HCEC 1CT (cell line): ENCODE results near the gene ALDH1A1.
"Not testable (repeated sequence)": the region's sequence is repeated elsewhere in the genome, so short reads cannot be mapped to it uniquely, and the experiment has no call there.

Experiments
- DNase-seq: peaks from one replicate; pipeline ENCODE4 v3.0.0-alpha.2; 2017

ALDH1A1 gene

GRCh38 chr9:72978744-72979143, 25.9 kb upstream of the ALDH1A1 start:
- peak; percentile 45 for DNase-seq

- DNase-seq = no peak
Observed at GRCh38 chr9:72977670-72978069, 24.8 kb upstream of the ALDH1A1 start.

- DNase-seq = no peak
Observed at GRCh38 chr9:72974501-72974900, 21.6 kb upstream of the ALDH1A1 start.

GRCh38 chr9:72972636-72973035, 19.8 kb upstream of the ALDH1A1 start:
- no peak for DNase-seq

- no peak for DNase-seq
Observed at GRCh38 chr9:72971411-72971810, 18.6 kb upstream of the ALDH1A1 start.

GRCh38 chr9:72960446-72960845, 7.6 kb upstream of the ALDH1A1 start:
- DNase-seq = no peak

DNA sequence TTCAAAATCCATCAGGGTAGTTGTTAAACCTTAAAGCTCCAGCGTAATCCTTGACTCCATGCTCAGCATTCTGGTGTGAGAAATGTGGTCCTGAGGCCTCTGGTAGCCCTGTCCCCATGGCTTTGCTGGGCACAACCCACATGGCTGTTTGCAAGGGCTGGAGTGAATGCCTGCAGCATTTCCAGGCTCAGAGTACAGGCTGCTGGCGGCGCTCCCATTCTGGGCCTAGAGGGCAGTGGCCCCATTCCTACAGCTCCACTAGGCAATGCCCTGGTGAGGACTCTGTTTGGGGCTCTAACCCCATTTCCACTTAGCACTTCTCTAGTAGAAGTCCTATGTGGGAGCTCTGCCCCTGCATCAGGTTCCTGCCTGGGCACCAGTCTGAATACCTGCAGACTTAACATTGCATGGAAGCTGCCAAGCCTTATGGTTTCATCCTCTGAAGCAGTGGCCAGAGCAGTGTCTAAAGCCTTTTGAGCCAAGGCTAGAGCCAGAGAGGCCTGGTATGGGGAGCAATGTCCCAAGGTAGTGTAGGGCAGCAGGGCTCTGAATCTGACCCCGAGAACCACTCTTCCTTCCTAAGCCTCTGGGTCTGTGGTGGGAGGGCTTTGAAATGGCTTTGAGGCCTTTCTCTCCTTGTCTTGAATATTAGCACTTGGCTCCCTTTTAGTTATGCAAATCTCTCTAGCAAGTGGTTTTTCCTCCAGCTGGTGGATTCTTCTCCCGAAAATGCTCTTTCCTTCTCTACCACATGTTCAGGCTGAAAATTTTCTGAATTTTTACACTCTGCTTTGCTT, 5.8 kb upstream of the ALDH1A1 start:
- no peak for DNase-seq

DNA sequence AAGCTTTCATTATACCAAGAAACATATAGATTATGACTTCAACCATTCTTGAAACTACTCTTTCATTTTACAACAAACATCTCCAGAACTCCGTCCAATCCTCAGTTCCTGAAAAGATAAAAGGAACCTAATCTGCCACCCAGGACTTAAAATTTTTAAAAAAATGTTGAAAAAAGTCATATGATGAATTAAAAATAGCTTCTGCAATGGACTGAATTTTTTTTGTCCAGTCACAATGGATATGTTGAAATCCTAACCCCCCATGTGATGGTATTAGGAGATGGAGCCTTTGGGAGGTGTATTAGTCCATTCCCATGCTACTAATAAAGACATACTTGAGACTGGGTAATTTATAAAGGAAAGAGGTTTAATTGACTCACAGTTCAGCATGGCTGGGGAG, 2.7 kb upstream of the ALDH1A1 start:
- no peak for DNase-seq

DNA sequence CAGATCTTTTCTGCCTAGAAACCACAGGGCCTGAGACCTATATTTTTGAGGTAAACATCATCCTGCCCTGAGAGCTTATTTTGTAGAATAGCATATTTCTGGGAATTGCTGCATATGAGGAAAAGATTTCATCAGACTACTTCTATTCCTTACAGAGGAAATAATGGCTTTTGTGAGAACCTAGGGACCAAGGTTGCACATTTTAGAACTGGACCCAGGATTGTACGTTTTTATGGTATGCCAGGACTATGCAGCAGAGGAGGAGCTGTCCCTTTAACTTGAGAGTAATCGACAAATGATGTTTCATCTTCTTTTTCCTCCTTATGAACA, 2.2 kb upstream of the ALDH1A1 start:
- DNase-seq = no peak

DNA sequence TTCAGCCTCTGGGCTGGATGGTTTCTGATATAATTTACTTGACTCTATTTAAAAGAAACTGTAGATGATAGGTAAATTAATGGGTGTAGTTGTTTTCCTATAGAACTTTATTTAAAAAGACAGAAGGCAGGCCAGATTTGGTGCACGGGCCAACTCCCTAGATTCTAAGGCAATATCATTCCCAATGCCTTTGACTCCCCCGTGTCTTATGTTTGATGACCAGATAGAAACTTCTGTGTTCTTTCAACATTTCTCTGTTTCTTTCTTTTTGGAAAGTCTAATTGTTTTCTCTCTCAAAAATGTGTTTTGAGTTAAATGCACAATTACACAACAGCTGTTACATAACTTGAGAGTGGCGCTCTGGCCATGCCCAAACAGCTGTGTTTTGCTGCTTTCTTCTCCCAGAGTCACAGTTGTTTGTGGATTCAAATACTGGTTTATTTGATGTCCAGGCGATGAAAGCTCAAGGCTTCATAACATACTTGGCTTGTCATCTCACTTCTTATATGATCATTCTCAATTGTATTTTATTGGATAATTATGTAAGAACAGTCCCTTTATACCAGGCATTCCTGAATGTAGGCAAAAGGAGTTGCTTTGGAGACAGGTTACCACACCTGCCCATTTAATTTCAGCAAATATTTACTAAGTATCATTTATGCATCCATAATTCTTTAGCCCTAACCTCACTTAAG, 1.7 kb upstream of the ALDH1A1 start:
- no peak for DNase-seq

DNA sequence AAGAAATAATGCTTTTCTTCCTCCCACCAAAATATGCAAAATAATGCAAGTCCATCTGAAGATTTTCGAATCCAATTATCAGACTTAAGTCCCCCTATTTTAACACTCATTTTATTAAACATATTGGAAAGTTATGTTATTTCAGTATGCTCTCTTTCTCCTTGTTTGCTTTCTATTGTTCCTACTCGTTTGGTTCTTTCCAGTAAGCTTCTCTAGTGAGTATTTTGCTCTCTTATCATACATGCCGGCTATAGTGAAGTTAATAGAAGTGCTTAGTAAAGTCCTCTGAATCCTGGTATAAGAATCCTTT, 517 bp downstream of the ALDH1A1 start:
- no peak for DNase-seq

GRCh38 chr9:72951520-72952380, 1.1 kb downstream of the ALDH1A1 start:
- no peak for DNase-seq

GRCh38 chr9:72950875-72951442, 1.9 kb downstream of the ALDH1A1 start:
- DNase-seq = no peak

DNA sequence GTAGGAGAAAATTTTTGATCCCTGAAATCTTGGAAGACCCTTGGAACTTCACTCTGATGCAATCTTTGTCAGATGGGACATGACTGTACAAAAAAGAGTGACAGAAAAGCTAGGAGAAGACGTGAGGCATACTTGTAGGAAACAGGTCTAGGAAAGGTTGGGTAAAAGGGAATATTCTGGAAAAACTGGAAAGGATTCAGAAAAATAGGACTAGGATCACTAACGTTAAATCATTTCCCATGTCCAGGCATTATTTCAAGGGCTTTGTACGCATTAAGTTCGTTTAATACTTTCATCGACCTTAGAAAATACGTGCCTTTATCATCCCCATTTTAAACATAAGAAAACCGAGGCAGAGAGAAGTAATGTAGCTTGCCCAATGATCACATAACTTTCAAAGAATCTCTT, 2.9 kb downstream of the ALDH1A1 start:
- no peak for DNase-seq

DNA sequence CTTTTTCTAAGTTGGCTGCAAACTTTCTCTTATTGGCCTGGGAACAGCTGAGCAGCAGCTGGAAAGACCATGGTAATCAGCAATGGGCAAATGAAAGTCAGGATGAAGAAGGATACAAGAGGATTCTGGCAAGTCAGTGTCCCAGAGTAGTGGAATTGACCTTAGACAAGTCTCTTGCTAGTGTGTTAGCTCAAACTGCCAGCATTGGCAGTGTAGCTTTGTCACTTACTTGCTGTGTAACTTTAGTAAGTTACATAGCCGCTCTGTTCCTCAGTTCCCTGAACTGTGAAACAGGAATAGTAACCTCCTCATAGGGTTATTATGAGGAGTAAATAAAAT, 3.6 kb downstream of the ALDH1A1 start:
- DNase-seq = no peak

DNA sequence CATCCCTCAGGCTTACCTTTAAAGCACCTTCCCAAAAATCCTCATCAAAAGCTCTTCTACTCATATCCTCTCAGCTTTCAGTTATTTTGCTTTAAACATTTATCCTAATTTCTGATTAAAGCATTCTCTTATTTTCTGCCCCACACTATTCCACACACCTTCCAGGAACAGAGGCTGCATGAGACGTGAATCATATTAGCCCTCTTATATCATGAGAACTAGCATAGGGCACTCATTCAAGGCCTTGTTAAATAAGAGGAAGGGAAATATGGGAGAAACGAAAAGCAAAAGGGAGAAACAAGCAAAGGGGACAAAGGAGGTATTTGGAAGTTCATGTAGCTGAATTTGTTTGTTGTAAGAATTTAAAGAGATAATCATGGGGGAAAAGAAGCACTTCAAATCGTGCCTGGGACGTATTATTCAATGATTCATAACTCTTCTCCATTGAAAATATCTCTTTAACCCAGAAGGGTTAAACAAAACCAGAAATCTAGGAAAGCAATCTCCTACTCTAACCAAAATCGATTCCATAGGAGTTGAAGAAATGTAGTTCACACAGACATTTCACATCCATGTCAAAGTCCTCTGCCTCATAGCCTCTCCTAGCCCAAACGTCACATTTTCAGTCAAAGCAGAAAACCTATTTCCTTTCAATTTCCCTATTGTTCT, 4.1 kb downstream of the ALDH1A1 start:
- DNase-seq = no peak

DNA sequence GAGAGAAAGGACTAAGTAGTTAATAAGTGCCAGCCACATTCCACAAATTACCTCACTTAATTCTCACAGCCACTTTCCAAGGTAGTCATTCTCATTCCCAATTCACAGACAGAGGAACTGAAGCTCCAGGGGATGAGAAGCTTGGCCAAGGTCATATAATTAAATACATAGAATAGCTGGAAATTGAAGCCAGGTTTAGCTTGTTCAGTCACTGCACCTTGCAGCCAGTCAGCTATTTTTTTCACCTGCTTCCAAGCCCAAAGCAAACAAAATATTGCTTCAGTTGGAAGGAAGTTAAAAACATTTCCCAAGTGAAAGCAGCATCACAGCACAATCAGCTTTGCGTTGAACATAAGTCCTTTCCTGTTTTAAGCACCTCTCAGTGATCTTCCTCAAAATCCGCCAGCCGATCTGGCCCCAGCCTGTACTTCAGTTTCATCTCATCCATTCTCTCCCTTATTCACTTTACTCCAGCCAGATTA, 4.8 kb downstream of the ALDH1A1 start:
- no peak for DNase-seq

- no peak for DNase-seq
Observed at GRCh38 chr9:72946821-72947220, 6.0 kb downstream of the ALDH1A1 start.

DNA sequence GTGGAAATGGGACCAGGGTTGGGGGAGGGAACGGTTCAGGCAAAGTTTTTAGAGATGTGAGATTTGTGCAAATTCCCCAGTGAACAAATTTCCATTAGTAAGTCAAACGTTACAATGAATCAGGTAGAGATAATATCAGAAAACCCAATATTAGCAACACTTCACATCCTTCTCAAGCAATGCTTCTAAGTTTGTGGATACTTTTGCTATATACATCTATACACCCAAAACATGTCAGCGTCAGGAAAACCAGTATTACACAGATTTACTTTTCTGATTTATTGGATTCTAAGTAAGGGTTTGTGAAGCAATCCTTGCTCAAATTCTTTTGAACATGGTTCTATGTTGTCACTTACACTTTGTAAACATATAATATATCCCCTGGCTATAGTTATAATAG, 6.5 kb downstream of the ALDH1A1 start:
- no peak for DNase-seq

GRCh38 chr9:72945391-72945790, 7.5 kb downstream of the ALDH1A1 start:
- DNase-seq = no peak

DNA sequence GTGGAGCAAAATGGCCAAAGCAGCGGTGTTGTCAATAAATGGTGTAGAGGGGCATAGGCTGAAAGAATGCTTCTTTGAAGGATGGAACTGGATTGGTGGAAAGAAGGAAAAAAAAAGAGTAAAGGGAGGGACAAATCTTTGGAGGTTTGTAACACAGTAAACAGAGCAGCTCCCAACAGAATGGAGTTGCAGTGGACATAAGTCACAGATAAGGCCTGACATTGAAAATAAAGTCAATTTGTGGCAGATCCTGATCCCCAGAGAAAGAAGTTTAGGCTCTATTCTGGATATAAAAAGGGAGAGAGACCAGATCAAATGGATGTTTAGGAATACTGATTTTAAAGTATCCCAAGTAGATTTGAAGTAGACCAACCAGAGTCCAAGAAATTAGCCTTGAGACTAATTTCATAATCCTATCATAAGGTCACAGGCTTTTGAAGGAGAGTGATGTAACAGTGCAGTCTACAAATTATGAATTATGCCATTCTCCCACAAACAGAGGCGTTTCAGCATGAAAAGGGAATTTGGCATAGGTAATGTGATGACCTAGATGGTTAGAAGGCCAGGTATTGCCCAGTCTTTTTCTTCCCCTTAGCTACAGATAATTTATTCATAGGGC, 8.9 kb downstream of the ALDH1A1 start:
- no peak for DNase-seq

GRCh38 chr9:72942451-72942850, 10.4 kb downstream of the ALDH1A1 start:
- DNase-seq = no peak

DNA sequence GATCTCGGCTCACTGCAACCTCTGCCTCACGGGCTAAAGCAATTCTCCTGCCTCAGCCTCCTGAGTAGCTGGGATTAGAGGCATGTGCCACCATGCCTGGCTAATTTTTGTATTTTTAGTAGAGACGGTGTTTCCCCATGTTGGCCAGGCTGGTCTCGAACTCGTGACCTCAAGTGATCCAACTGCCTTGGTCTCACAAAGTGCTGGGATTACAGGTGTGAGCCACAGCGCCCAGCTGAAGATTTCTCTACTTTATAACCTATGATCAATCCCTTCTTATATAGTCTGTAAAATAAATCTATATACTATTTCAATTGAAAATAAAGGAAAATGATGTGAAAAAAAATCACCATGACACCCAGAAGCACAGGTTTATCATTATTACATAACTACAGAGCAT, 13.3 kb downstream of the ALDH1A1 start:
- DNase-seq = not testable (repeated sequence)
